ACHN (cell line): ENCODE data around the gene EGFR.
A peak's percentile ranks its signal among the peaks of the same experiment; 100 is the strongest.

ENCODE experiments used
- DNase-seq: peaks from one replicate; pipeline ENCODE4 v3.0.0-alpha.2; 2015
- in situ Hi-C: cut with HindIII; loops from 2 replicates; pipeline ENCODE4 v1.10.0; 2017; ENCODE audit warnings: low sequenced_read_pairs, low pct_ligation_motif_present, low pct_unique_long_range_greater_than_20kb

EGFR gene

GRCh38 chr7:55128693-55129394, 110.0 kb downstream of the EGFR start:
- in situ Hi-C loops = no loop called here
- DNase-seq = peak; percentile 61

GRCh38 chr7:55129541-55130394, 111.0 kb downstream of the EGFR start:
- DNase-seq = peak; percentile 72
- in situ Hi-C loops = no loop called here

- peak; percentile 97 for DNase-seq
Measured at GRCh38 chr7:55130395-55131141, 111.8 kb downstream of the EGFR start.

GRCh38 chr7:55131142-55131929, 112.5 kb downstream of the EGFR start:
- in situ Hi-C loops = no loop called here
- DNase-seq = no peak

More at GRCh38 chr7:55130395-55131141, 111.8 kb downstream of the EGFR start:
- in situ Hi-C loops = no loop called here

- DNase-seq = no peak
- in situ Hi-C loops = no loop called here
Measured at GRCh38 chr7:55132550-55132889, 113.7 kb downstream of the EGFR start.

- peak; percentile 100 for DNase-seq
- in situ Hi-C loops = no loop called here
Measured at GRCh38 chr7:55132890-55133551, 114.2 kb downstream of the EGFR start.

GRCh38 chr7:55133630-55134358, 115.0 kb downstream of the EGFR start:
- in situ Hi-C loops = no loop called here
- DNase-seq = peak; percentile 98

- in situ Hi-C loops = no loop called here
- DNase-seq = peak; percentile 13
Measured at GRCh38 chr7:55134359-55134725, 115.5 kb downstream of the EGFR start.

- in situ Hi-C loops = no loop called here
- DNase-seq = peak; percentile 28
Measured at GRCh38 chr7:55134786-55135185, 116.0 kb downstream of the EGFR start.

GRCh38 chr7:55135462-55135861, 116.6 kb downstream of the EGFR start:
- no peak for DNase-seq
- in situ Hi-C loops = no loop called here

GRCh38 chr7:55138663-55139062, 119.8 kb downstream of the EGFR start:
- in situ Hi-C loops = no loop called here
- no peak for DNase-seq

GRCh38 chr7:55140221-55140940, 121.6 kb downstream of the EGFR start:
- no peak for DNase-seq
- in situ Hi-C loops = no loop called here

GRCh38 chr7:55140941-55141278, 122.1 kb downstream of the EGFR start:
- in situ Hi-C loops = no loop called here

GRCh38 chr7:55142919-55143600, 124.2 kb downstream of the EGFR start:
- no peak for DNase-seq
- in situ Hi-C loops = no loop called here

More at GRCh38 chr7:55140941-55141278, 122.1 kb downstream of the EGFR start:
- DNase-seq = no peak

- peak; percentile 55 for DNase-seq
- in situ Hi-C loops = no loop called here
Measured at GRCh38 chr7:55144333-55145317, 125.8 kb downstream of the EGFR start.
